HG03159 (cell line): ENCODE data around the gene COL8A2.

Source experiments
- ATAC-seq: cut with Tn5 transposase; IDR thresholded peaks from one replicate; pipeline ENCODE4 v1.9.1; 2021; ENCODE audit warnings: mild to moderate bottlenecking, moderate library complexity; ENCODE audit not compliant: unreplicated experiment

The COL8A2 gene

DNA sequence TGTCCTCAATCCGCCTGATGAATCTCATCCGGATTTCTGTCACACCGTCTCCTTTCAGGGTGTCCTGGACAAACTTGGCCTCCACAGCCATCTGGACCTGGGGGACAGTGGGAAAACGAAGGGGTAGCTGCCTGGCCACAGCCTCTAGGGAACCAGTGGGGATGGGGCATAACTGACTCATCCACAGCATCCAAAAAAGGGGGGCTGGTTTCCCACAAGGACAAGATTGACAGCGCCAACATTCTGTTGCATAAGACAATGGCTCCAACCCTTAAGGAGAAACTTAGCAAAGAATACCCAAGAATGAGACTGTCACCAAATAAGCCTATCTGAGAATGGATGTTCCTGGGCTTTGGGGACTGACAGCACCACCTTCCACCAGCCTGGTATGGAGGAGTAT lies 12.2 kb upstream of the COL8A2 start:
- ATAC-seq: no peak

DNA sequence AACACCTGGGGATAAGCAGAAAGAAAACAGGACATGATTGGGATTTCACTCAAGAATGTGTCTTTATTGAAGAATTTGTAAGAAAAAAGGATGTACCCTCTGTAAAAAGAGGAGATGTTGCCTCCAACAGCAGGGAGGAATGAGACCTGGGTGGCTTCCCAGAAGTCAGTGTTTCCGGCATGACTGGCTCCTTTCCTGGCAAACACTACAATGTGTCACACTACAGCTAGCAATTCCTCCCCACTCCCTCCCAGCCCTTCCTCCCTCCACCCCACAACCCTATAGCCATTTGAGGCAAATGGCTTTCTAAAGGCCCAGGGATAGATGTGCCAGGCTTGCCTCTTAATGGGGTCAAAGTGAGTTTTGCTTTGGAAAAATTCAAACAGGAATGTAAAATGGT lies 11.5 kb upstream of the COL8A2 start:
- ATAC-seq: no peak

DNA sequence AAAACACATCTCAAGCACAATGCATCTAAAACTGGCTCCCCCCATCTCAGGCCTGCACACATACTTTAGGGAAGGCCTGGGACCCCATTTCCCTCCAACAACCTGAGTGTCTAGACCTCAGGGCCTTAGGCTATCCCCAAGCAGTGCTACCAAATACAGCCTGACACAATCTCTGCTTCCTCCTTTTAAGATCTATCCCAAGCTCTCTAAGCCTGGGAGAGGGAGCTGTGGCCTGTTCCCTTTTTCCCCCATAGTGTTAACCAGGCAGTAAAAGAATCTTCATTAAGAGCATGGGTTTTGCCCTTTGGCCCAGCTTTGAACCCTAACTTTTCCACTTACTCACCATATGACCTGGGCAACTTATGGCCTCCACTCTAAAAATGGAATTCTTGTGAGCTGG lies 10.8 kb upstream of the COL8A2 start:
- ATAC-seq: no peak

DNA sequence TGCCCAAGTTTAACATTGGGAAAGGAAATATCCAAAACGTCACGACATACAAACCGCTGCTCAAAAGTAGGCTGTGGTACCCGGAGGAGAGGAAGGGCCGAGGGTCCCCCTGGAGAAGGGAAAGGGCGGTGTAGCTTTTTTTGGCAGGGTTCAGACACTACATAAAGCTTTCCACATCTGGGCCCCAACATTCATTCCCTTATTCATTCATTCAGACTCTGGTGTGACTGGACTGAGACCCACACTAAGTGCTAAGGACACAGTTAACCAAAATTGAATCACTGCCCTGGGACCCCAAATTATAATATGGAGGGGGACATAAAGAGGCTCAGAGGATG lies 10.3 kb upstream of the COL8A2 start:
- no peak for ATAC-seq

DNA sequence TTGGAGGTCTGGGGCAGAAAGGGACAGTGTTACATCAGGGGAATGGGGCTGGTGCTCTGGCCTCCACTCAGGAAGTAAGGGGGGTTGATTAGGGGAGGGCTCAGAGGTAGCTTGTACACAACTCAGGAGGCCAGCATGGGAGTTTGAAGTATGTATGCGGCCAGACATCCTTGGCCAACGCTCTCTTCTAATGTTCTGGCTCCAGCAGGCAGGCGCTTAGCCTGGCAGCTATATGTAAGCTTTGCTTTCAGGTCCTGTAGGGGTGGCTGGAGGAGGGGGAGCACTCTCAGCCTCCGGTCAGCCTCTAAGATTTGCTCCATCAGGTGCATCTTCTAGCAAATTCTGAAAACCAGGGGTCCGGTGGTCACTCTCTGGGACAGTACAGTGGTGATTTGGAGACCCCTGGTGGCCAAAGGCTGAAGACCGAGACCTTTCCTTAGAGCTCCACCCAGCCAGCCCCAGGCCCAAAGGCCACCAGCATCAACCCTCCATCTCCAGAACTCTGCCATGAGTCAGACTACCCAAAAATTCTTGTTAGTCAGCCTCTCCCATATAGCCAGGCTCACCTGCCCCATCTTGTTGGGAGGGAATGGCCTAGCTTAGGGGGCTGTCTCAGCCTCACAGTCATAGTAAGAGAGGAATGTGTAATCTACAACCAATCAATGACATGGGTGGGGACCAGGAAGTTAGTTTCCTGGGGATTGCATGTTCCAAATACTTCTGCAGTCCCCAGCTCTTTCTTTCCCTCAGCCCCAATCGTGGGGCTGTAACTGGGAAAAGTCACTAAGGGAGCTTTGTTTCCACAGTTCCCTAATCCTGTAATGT lies 9.7 kb upstream of the COL8A2 start:
- ATAC-seq: no peak

DNA sequence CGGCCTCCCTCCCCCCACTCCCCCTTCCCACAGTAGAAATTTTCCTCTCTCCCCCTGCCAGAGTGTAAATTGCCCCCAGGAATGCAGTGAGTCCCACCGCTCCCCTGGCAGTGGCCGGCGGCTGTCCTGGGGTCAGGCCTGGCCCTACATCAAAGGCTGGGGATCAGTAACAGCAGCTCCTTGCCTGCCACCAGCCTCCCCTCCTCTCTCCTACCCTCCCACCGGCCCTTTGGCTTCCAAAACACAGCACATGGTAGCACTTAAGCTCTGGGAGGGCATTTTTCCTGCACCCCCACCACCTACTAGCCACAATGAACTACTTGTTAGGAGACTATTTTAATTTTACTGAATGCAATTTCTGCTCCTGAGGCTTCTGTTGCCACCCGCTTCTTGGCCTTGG lies 9.0 kb upstream of the COL8A2 start:
- ATAC-seq: no peak

DNA sequence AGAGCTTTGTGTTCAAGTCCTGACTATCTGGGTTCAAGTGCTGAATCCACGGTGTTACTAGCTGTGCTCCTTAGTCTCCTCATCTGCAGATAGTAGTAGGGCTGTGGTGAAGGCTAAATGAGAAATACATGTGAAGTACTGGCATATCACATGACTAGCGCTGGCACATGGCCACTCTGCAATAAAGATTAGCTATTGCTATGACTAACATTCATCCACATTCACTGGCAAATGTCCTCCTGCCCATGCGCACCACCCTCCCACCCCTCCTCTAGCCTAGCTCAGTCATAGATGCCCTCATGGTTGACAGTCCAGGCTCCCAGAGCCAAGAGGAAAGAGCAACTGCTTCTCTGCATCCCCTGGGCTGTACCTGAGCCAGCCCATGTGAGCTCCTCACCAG lies 8.5 kb upstream of the COL8A2 start:
- no peak for ATAC-seq

DNA sequence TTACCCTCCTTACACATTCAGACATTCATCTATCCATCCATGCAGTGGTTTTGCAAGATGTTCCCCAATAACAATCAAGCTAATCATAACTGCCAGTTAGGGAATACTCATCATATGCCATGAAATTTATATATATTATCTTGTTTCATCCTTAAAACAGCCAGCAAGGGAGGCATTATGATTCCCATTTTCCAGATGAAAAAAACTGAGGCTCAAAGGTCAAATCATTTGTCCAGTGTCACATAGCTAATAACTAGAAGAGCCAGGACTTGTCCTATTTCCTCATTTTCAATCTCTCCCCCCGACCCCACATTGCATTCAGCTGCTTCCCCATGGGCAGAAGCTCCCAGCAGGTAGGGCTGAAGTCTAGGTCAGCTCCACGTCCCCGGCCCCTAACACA lies 7.0 kb upstream of the COL8A2 start:
- no peak for ATAC-seq

DNA sequence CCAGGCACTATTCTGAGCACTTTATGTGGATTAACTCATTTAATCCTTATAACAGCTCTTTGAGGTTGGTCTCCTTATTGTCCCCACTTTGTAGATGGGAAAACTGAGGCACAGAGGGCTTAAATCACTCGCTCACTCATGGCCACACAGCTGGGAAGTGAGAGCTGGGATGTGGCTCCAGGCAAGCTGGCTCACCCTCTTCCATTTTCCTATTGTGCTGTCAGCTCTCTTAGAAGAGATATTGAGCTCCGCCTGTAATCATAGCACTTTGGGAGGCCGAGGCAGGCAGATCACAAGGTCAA lies 3.8 kb upstream of the COL8A2 start:
- no peak for ATAC-seq

DNA sequence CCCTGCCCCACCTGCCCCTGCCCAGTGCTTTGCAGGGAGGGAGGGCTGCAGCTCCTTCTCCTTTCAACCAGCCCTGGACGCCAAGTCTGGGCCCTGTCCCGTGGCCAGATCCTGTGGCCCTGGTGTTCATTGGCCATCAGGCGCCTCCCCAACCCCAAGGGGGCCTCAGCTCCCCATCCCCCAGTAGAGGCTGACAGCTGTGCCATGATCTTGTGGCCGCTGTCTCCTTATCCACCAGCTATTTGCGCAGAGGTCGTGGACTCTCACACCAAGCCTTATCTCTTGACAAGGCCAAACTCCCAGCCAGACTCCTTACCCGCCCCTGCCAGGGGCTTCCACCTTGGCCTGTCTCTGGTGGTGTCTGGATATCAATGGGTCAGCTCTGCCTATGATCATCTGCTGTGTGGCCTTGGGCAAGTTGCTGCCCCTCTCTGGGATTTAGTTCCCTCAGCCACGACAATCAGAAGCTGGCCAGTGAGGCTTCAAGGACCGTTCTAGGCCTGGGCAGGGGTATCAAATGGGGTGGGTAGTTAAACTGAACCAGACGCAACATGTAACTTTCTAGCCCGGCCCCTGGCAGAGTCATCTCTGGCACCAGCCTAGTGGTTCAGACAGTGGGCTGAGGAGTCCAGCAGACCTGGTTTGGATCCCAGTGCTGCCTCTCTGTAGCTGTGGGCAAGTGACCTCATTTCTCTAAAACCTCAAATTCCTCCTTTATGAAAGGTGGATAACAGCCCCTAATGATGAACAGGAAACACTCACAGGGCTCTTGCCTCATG lies 3.3 kb upstream of the COL8A2 start:
- no peak for ATAC-seq

DNA sequence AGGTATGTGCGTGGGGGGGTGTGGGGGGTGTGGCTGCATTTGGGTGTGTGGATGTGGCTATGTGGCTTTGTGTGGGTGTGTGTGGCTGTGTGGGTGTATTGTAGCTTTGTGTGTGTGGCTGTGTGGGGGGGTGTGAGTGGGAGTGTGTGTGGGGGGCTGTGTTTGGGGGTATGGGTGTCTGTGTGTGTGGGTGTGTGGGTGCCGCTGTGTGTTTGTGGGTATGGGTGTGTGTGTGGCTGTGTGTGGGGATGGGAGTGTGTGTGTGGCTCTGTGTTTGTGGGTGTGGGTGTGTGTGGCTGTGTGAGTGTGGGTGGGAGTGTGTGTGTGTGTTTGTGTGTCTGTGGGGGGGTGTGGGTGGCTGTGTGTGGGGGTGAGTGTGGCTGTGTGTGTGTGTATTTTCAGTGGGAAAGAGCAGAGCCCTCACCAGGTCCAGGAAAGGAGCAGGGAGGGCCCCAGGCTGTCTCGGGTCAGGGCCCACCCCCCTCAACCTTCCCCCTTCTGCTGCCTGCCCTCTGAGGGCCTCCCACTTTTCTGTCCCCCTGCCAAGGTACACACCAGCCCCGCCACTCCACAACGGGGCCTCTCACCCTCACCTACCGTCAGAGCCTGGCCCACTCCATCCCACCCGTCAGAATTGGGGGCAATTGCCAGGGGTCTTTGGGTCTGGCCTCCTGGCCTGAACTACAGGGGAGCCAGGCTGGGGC lies 1.9 kb upstream of the COL8A2 start:
- no peak for ATAC-seq

DNA sequence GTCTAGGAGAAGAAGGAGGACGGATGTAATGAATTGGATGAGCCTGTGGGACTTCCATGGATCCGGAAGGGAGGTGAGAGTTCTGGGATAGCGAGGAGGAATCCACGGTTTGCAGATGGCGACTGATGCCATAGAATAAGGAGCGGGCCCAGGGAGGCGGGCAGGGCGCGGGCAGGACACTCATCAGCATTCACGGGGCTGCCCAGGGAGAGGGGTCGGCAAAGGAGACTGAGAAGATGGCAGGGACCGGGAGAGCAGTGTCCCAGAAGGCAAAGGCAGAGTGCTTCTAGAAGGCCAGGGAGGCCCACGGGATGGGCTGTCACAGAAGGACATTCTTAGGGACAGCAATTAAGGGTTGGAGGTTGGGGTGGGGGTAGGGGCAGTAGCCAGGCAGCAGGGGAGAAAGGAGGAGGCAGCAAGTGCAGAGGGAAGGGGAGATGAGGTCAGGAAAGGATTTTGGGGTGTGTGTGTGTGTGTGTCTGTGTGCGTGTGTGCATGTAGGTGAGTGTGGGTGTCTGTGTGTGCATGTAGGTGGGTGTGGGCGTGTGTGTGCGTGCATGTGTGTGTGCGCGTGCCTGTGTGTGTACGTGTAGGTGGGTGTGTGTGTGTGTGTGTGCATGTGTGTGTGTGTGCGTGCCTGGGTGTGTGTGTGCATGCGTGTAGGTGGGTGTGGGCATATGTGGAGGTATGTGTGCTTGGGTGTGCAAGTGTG lies 1.1 kb upstream of the COL8A2 start:
- no peak for ATAC-seq

DNA sequence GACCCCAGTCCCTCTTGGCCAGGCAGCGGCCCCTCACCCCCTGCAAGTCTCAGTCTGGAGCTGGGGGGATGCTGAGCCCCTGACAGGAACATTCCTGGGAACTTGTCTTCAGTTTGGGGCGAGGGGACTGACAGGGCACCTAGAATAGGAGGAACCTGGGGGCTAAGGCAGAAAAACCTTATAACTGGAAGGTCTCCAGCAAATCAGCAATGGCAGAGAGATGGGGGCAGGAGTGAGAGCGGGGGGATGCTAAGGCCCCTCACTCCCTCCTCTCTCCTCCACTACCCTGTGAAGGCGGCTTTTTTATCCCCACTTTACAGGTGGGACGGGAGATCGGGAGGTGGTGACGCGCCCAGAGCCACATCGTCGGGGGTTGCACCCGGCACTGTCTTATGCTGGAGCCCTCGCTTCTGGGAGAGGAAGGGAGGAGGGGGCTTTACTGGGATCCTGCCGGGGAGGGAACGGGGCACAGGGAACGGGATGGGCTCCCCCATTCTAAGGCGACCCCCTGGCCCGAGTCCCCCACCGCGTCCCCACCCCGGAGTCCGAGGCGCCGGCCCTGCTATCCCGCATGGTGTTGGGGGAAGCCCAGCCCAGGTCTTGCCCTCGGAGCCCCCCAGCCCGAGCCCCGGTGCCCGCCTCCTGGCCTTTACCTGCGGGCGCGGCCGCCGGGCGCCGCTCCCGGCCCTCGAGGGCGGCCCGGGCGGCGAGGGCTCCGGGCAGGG lies 456 bp downstream of the COL8A2 start:
- no peak for ATAC-seq

DNA sequence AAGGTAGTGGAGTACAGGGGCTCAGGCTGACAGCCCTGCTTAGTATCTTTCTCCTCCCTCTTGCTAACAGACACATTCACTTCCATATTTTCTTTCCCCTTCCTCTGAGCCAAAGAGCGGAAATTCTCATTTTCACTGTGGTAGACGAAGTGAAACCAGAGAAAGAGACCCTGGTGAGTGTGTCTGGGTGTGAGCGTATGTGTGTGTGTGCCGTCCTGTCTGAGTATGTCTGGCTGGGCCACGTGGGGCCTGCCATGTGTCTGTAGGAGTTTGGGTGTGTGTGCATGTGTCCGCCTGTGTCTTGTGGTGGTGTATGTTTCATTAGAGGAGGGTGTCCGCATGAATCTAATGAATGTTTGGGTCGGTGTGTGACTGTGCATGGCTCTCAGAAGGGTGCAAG lies 1.7 kb downstream of the COL8A2 start:
- ATAC-seq: no peak

DNA sequence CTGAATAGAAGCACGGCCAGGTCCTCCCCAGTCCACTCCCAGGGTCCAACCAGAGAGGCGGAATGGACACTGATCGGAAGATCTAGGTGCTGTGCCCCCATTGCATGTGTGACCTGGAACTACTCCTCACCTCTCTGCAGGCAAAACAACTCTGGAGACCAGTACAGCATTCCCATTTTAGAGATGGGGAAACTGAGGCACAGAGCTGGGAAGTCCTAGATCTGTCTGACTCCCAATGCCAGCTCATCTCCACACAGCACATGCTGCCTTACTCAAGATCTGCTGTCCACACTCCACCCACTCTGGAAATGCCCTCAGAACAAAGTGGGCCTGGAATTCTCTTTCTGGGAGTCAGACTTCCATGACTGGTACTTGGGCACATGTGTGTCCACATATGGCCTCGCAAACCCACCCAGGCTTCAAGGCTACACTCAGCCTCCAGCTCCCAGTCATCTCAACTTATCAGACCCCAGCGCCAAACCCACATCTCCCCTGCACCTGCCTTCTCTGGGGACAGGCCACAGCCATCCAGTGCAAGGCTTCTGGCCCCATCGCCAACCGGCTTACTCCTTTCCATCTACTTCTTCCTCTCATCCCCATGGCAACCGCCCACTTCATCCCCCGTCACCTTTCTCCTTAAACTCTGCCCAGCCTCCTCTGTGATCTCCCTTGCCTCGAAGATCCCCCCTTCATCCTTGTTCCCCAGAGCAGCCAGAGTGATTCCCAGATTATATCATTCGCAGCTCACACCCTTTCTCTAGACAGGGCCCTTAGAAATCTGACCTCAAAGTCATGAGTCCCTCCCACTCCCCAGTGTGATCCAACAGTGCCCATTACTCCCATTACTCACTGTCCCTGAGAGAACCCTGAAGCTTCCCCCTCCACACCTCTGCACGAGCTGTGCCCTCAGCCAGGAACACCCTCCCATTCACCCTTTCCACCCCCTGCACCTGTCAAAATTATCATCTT lies 2.7 kb downstream of the COL8A2 start:
- no peak for ATAC-seq

DNA sequence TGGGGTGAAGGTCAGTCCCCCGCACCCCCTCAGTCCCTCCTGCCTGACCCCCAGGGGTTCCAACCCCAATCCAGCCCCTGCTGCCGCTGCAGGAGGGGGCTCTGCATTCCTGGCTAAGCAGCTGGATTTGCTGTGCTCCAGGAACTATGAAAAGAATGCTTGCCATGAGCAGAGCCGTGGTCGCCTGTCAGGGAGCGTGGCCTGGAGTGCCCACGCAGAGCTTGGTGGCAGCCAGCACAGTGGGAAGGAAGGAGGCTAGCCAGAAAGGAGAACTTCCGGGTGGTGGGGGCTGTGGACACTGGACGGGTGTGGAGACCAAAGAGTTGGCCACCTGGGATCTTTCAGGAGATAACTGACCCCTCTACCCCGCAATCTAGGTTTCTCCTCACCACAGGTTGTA lies 5.6 kb downstream of the COL8A2 start:
- ATAC-seq: no peak

DNA sequence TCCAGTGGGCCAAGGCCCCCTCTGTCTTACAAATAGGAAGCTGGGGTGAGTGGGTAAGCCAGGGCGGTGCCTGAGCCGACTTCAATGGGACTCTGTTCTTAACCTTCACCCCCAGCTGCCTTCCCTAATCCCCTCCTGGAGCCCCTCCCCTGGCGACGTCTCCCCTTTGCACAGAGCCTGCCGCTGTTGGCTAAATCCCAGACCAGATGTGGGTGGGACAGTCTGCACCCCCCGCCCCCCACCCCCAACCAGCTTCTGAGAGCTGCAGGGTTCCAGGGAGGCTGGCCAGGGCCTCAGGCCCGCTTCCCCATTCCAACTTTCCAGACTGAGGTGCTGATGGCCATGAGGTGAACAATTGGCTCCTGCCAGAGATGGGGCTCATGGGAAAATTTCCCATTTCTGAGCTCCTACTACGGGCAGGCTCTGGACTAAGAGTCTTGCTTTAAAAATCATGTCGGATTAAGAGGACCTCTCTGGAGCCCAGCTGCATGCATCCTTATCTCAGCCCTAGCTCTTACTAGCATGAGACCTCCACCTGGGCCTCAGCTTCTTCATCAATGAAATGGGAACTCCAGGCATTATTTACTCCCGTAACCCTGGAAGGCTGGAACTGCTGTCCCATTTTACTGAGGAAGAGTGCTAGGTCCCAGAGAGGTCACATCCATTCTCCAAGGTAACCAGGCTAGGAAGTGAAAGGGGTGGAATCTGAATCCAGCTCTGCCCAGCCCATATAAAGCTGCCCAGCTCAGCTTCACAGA lies 6.4 kb downstream of the COL8A2 start:
- ATAC-seq: no peak

DNA sequence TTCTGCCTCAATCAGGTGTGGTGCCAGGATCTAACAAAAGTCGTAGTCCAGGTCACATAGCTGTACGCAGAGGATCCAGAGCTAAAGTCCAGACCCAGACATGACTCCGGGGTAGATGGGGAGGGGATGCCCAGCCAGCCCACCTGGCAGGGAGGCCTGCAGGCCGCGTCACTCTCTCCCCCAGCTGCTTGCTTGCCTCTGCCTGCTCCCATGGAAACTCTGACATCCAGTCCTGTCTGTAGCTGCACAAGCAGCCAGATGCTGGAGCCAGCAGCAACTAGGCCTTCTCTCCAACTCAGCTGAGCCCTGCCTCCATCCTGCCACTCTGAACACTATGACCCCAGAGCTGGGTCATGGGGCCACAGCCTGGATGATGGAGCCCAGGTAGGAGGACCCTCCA lies 8.1 kb downstream of the COL8A2 start:
- ATAC-seq: no peak

DNA sequence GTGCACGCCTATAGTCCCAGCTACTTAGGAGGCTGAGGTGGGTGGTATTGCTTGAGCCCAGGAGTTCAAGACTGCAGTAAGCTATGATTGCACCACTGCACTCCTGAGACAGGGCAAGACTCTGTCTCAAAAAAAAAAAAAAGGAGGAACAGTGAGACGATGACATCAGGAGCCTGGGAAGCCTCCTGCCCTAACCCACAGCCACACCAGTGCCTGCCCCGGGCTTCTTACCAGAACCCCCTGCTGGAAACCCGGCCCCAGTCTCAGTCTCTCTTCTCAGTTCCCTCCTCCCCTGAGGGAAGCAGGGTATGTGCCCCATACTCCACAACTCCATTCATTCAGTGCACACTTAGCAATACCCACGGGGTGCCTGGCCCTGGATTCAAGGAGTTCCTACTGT lies 9.1 kb downstream of the COL8A2 start:
- no peak for ATAC-seq
